SK-N-SH (cell line): Measurements from ENCODE around the gene MAST2. TPM values are rescaled to one million over a fixed set of nuclear protein-coding genes. Genes with fewer than 3 reads are reported as not detected.

Experiments
- CTCF ChIA-PET: fragments of 300-600, 350-600 bp; formaldehyde crosslinking; extraction: SDS; loops from one replicate; lab custom pipeline; 2021; lab: Yijun Ruan, JAX
- POLR2A ChIA-PET: fragments of 350-600 bp; sonication (Branson Sonifier 250); formaldehyde crosslinking; extraction: SDS; loops from one replicate; lab custom pipeline; 2020; ENCODE audit warnings: antibody characterized with exemption, inconsistent platforms; lab: Yijun Ruan, JAX
- DNase-seq: peaks from one replicate; pipeline ENCODE4 v3.0.0; 2012
- H2AFZ ChIP-seq: fragments of 200-600 bp; sonication (generic); 2 replicates; pipeline ENCODE4 v1.8.1; 2016; ENCODE audit warnings: antibody characterized with exemption, mild to moderate bottlenecking, low read depth
- H3F3A ChIP-seq: fragments of 200-600 bp; sonication (generic); replicated peaks from 2 replicates; pipeline ENCODE3; 2016; ENCODE audit warnings: antibody characterized with exemption, mild to moderate bottlenecking; ENCODE audit not compliant: insufficient read depth
- H3K27ac ChIP-seq, 2 experiments: fragments of 200-500 bp in 1 of 2; fragments of 200-600 bp in 1 of 2; sonication (Bioruptor generic) in 1 of 2; sonication (generic), shearing (Covaris generic) in 1 of 2; 2 replicates each; pipeline versions ENCODE4 v1.5.1 to v1.6.1; 2014 to 2016; ENCODE audit warnings: low read depth in 2 of 2, inconsistent platforms in 1 of 2, low read length in 1 of 2, mild to moderate bottlenecking in 1 of 2, mixed read lengths in 1 of 2
- H3K27me3 ChIP-seq: fragments of 200-600 bp; sonication (generic), shearing (Covaris generic); 2 replicates; pipeline ENCODE4 v1.6.1; 2016; ENCODE audit warnings: mixed run types; ENCODE audit not compliant: insufficient read depth
- H3K36me3 ChIP-seq, 2 experiments: fragments of 200-500 bp in 1 of 2; fragments of 200-600 bp in 1 of 2; sonication (Bioruptor generic) in 1 of 2; sonication (generic) in 1 of 2; replicated peaks in 1 of 2; 2 replicates each; pipeline versions ENCODE3 to v1.5.1; 2014 to 2016; ENCODE audit warnings: low read length in 1 of 2, mild to moderate bottlenecking in 1 of 2; ENCODE audit not compliant: insufficient read depth in 2 of 2, control insufficient read depth in 1 of 2
- H3K4me1 ChIP-seq, 2 experiments: fragments of 200-500 bp in 1 of 2; fragments of 200-600 bp in 1 of 2; sonication (Bioruptor generic) in 1 of 2; sonication (generic), shearing (Covaris generic) in 1 of 2; 2 replicates each; pipeline versions ENCODE4 v1.5.1 to v1.6.1; 2014 to 2016; ENCODE audit warnings: low read depth in 1 of 2, low read length in 1 of 2, mixed run types in 1 of 2; ENCODE audit not compliant: insufficient read depth in 2 of 2, control insufficient read depth in 1 of 2
- H3K4me2 ChIP-seq: fragments of 200-600 bp; sonication (generic), shearing (Covaris generic); 2 replicates; pipeline ENCODE4 v1.6.1; 2017; ENCODE audit warnings: mixed run types
- H3K4me3 ChIP-seq, 2 experiments: fragments of 200-500 bp in 1 of 2; fragments of 200-600 bp in 1 of 2; sonication (Bioruptor generic) in 1 of 2; sonication (generic), shearing (Covaris generic) in 1 of 2; 2 replicates each; pipeline versions ENCODE4 v1.5.1 to v1.8.1; 2014 to 2016; ENCODE audit warnings: low read depth in 2 of 2, inconsistent platforms in 1 of 2, low read length in 1 of 2, mild to moderate bottlenecking in 1 of 2, mixed read lengths in 1 of 2, moderate library complexity in 1 of 2
- H3K79me2 ChIP-seq: fragments of 200-600 bp; sonication (generic); 2 replicates; pipeline ENCODE4 v1.8.1; 2017; ENCODE audit warnings: mild to moderate bottlenecking; ENCODE audit not compliant: insufficient read depth
- H3K9ac ChIP-seq: fragments of 200-600 bp; sonication (generic); 2 replicates; pipeline ENCODE4 v1.6.1; 2017; ENCODE audit warnings: mixed run types
- H3K9me2 ChIP-seq: fragments of 200-600 bp; sonication (generic); 2 replicates; pipeline ENCODE4 v1.6.1; 2017; ENCODE audit warnings: mixed run types
- H3K9me3 ChIP-seq: fragments of 200-600 bp; sonication (generic); 2 replicates; pipeline ENCODE4 v1.6.1; 2017; ENCODE audit warnings: mixed run types, mild to moderate bottlenecking, moderate library complexity
- H4K20me1 ChIP-seq: fragments of 200-600 bp; sonication (generic); 2 replicates; pipeline ENCODE4 v1.6.1; 2017; ENCODE audit warnings: mild to moderate bottlenecking, mixed run types; ENCODE audit not compliant: insufficient read depth
- CHD2 ChIP-seq: fragments of 150-350 bp; IDR thresholded peaks from 2 replicates; pipeline ENCODE4 v1.6.1; 2018; ENCODE audit warnings: low read length; ENCODE audit not compliant: partially characterized antibody
- CTCF ChIP-seq: fragments of 200-600 bp; sonication (generic); IDR thresholded peaks from 2 replicates; pipeline ENCODE4 v1.6.1; 2017; ENCODE audit warnings: antibody characterized with exemption, mild to moderate bottlenecking, moderate library complexity
- GABPA ChIP-seq: IDR thresholded peaks from 2 replicates; pipeline ENCODE4 v1.4.0; 2012; ENCODE audit warnings: low read depth, mild to moderate bottlenecking
- MEF2A ChIP-seq: IDR thresholded peaks from 2 replicates; pipeline ENCODE4 v1.4.0; 2012; ENCODE audit warnings: low read depth, borderline replicate concordance
- MXI1 ChIP-seq: IDR thresholded peaks from 2 replicates; pipeline ENCODE4 v1.6.1; 2012; ENCODE audit warnings: mild to moderate bottlenecking, low read depth, low read length, improper control_type of control experiment
- RFX5 ChIP-seq: IDR thresholded peaks from 2 replicates; pipeline ENCODE4 v1.6.1; 2012; ENCODE audit warnings: mild to moderate bottlenecking, improper control_type of control experiment, low read length
- RXRA ChIP-seq: IDR thresholded peaks from 2 replicates; pipeline ENCODE4 v1.4.0; 2012; ENCODE audit warnings: low read depth, mild to moderate bottlenecking, borderline replicate concordance
- TEAD4 ChIP-seq: IDR thresholded peaks from 2 replicates; pipeline ENCODE4 v1.4.0; 2012; ENCODE audit warnings: mild to moderate bottlenecking, borderline replicate concordance; ENCODE audit not compliant: insufficient read depth
- USF2 ChIP-seq: fragments of 150-350 bp; IDR thresholded peaks from 2 replicates; pipeline ENCODE4 v1.6.1; 2017; ENCODE audit warnings: antibody characterized with exemption, low read length, low read depth, borderline replicate concordance
- YY1 ChIP-seq: IDR thresholded peaks from 2 replicates; pipeline ENCODE4 v1.4.0; 2012; ENCODE audit warnings: low read depth, mild to moderate bottlenecking
- WGBS: methylation state at CpG from one replicate; pipeline ENCODE4 v1.1.6; 2017; ENCODE audit warnings: low lambda C conversion rate; 5-methylcytosine and 5-hydroxymethylcytosine counted together
- polyA plus RNA-seq, 3 experiments: library from polyadenylated mRNA; depleted of rRNA; stranded (reverse); fragments of >200 nt; gene quantifications; 2 replicates each; pipeline ENCODE4 v1.2.3, GENCODE V29; 2012
- TF ChIP-seq, protein P1 (sequence below): IDR thresholded peaks from 2 replicates; pipeline ENCODE4 v1.4.0; 2012; ENCODE audit warnings: low read depth, borderline replicate concordance
- TF ChIP-seq, protein P2 (sequence below): IDR thresholded peaks from 2 replicates; pipeline ENCODE4; 2012
- TF ChIP-seq, protein P3 (sequence below): IDR thresholded peaks from 2 replicates; pipeline ENCODE4 v1.4.0; 2012; ENCODE audit warnings: low read depth

The MAST2 gene
- polyA plus RNA-seq, 1 of the 3 experiments (the other 2 are of a cell fraction) = 53.4 TPM

GRCh38 chr1:45809761-45810160 is 6.3 kb downstream of the MAST2 start:
- no peak overlapping the region for H3K27ac ChIP-seq
- H3K36me3 ChIP-seq = peaks cover 5 to 18% of the 10 kb centered on the region in 2 experiments
- no peak overlapping the region for H3K4me2 ChIP-seq
- ChIA-PET POLR2A (interaction anchor here (0.6 kb wide), 1 partner anchor 32 kb away, joined by 5 read pairs; no protein-coding TSS in a partner anchor), CTCF (no interaction called here)
- H3K4me1 ChIP-seq = peaks cover 0 to 2% of the 10 kb centered on the region in 2 experiments; a peak in 2 of 4 replicates
- H4K20me1 ChIP-seq = 0 out of 2 replicates have a peak, but pooled peaks cover 5% of the 10 kb centered on the region
- no peak overlapping the region for H2AFZ ChIP-seq
- no peak for DNase-seq
- peaks cover 85% of the 10 kb centered on the region for H3K79me2 ChIP-seq
- no peaks in the 10 kb centered on the region for H3K27me3 ChIP-seq
- TF ChIP-seq, protein P1, sequence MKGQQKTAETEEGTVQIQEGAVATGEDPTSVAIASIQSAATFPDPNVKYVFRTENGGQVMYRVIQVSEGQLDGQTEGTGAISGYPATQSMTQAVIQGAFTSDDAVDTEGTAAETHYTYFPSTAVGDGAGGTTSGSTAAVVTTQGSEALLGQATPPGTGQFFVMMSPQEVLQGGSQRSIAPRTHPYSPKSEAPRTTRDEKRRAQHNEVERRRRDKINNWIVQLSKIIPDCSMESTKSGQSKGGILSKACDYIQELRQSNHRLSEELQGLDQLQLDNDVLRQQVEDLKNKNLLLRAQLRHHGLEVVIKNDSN = no peak
- TF ChIP-seq USF2 (no peak), CHD2 (no peak), CTCF (no peak), MEF2A (no peak), MXI1 (no peak), TEAD4 (no peak), YY1 (no peak), GABPA (no peak), RXRA (no peak)
- TF ChIP-seq, protein P2, sequence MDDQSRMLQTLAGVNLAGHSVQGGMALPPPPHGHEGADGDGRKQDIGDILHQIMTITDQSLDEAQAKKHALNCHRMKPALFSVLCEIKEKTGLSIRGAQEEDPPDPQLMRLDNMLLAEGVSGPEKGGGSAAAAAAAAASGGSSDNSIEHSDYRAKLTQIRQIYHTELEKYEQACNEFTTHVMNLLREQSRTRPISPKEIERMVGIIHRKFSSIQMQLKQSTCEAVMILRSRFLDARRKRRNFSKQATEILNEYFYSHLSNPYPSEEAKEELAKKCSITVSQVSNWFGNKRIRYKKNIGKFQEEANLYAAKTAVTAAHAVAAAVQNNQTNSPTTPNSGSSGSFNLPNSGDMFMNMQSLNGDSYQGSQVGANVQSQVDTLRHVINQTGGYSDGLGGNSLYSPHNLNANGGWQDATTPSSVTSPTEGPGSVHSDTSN = no peak
- H3K9ac ChIP-seq = no peak overlapping the region
- H3K9me3 ChIP-seq = no peaks in the 10 kb centered on the region
- H3K9me2 ChIP-seq = no peaks in the 10 kb centered on the region
- H3F3A ChIP-seq = no peaks in the 10 kb centered on the region
- no peak overlapping the region for H3K4me3 ChIP-seq

DNA sequence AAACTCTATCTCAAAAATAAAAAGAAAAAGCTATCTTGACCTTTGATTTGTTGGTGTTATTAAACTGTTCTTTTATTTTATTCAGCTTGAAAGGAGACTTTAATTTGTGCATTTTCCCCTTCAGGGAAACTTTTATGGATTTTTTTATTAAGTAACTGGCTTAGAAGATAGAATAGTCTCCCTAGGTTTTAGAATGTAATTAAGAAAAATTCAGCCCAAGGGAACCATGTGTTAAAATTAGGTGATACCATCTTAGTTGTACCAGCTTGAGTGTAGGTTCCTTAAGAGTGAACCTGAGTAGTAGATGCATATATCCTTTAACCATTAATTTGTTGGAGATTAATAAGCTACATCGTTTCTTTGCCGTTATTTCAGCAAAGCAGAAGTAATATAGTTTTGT is 11.4 kb downstream of the MAST2 start:
- WGBS = 97% methylated on average over 2 of the region's 2 CpGs
- Histone ChIP-seq H3K9ac (no peak overlapping the region), H3K79me2 (peaks cover 72% of the 10 kb centered on the region), H3K9me2 (no peaks in the 10 kb centered on the region), H3F3A (no peaks in the 10 kb centered on the region), H3K27ac (no peak overlapping the region), H3K4me1 (no peaks in the 10 kb centered on the region), H3K4me3 (no peak overlapping the region), H3K4me2 (no peak overlapping the region), H3K36me3 (peaks cover 0 to 24% of the 10 kb centered on the region in 2 experiments), H4K20me1 (no peaks in the 10 kb centered on the region), H3K27me3 (no peaks in the 10 kb centered on the region), H2AFZ (no peak overlapping the region), H3K9me3 (no peaks in the 10 kb centered on the region)
- TF ChIP-seq, protein P3, sequence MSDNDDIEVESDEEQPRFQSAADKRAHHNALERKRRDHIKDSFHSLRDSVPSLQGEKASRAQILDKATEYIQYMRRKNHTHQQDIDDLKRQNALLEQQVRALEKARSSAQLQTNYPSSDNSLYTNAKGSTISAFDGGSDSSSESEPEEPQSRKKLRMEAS = no peak
- no peak for TF ChIP-seq MEF2A
- no peak for TF ChIP-seq RFX5
- CTCF ChIA-PET = interaction anchor here (1.9 kb wide), 1 partner anchor 9 kb away, joined by 6 read pairs; no protein-coding TSS in a partner anchor
- POLR2A ChIA-PET = no interaction called here
- DNase-seq = no peak
